Caco-2 (cell line): Measurements from ENCODE around the gene JPH3. TPM values are rescaled to one million over a fixed set of nuclear protein-coding genes. Genes with fewer than 3 reads are reported as not detected.

Source experiments
- BruUV-seq: library from RNA; stranded (reverse); fragments of 400-500 nt; replicated peaks from 2 replicates; lab custom pipeline; 2021; lab: Mats Ljungman, UMichigan
- CTCF ChIA-PET: fragments of 300-600 bp; sonication (Branson Sonifier 250); formaldehyde crosslinking; loops from one replicate; lab custom pipeline; 2022; ENCODE audit warnings: antibody characterized with exemption; lab: Charles Lee
- POLR2A ChIA-PET: fragments of 300-600 bp; sonication (Branson Sonifier 250); formaldehyde crosslinking; loops from one replicate; lab custom pipeline; 2022; ENCODE audit warnings: antibody characterized with exemption; lab: Charles Lee
- DNase-seq, 2 experiments: peaks; one replicate each; pipeline versions ENCODE4 v3.0.0 to v3.0.0-alpha.2; 2020 to 2022
- H3K27me3 ChIP-seq: replicated peaks from 2 replicates; pipeline ENCODE4 v1.6.0; 2011; ENCODE audit warnings: low read length; ENCODE audit not compliant: control insufficient read depth, insufficient read depth
- H3K36me3 ChIP-seq: 2 replicates; pipeline ENCODE4 v1.5.1; 2011; ENCODE audit warnings: low read length; ENCODE audit not compliant: control insufficient read depth, insufficient read depth
- H3K4me1 ChIP-seq: fragments of 250-450 bp; sonication (Bioruptor Pico); 2 replicates; pipeline ENCODE4 v1.5.1; 2020; ENCODE audit warnings: mild to moderate bottlenecking
- H3K4me3 ChIP-seq: 2 replicates; pipeline ENCODE4 v1.5.1; 2011; ENCODE audit warnings: low read depth, mild to moderate bottlenecking, control low read depth, low read length
- H3K9me3 ChIP-seq: fragments of 250-450 bp; sonication (Bioruptor Pico); 2 replicates; pipeline ENCODE4 v1.5.1; 2020; ENCODE audit warnings: mild to moderate bottlenecking, moderate library complexity
- H3K27ac Mint-ChIP-seq: one replicate; pipeline ENCODE4 v1.8.0; 2022; ENCODE audit warnings: mixed read lengths; ENCODE audit not compliant: unreplicated experiment
- H3K27me3 Mint-ChIP-seq: one replicate; pipeline ENCODE4 v1.8.0; 2022; ENCODE audit warnings: mixed read lengths; ENCODE audit not compliant: insufficient read depth, unreplicated experiment
- H3K36me3 Mint-ChIP-seq: one replicate; pipeline ENCODE4 v1.8.0; 2022; ENCODE audit warnings: mild to moderate bottlenecking, mixed read lengths; ENCODE audit not compliant: insufficient read depth, unreplicated experiment
- H3K4me1 Mint-ChIP-seq: one replicate; pipeline ENCODE4 v1.8.0; 2022; ENCODE audit warnings: low read depth, mixed read lengths; ENCODE audit not compliant: unreplicated experiment
- H3K4me3 Mint-ChIP-seq: one replicate; pipeline ENCODE4 v1.8.0; 2022; ENCODE audit warnings: mild to moderate bottlenecking, moderate library complexity, mixed read lengths; ENCODE audit not compliant: unreplicated experiment
- H3K9me3 Mint-ChIP-seq: one replicate; pipeline ENCODE4 v1.8.0; 2022; ENCODE audit warnings: mixed read lengths; ENCODE audit not compliant: unreplicated experiment
- CTCF ChIP-seq, 2 experiments: fragments of 200-600 bp in 1 of 2; IDR thresholded peaks; 1 replicate in 1 of 2; 2 replicates in 1 of 2; pipeline versions ENCODE4 v1.5.1 to v1.8.0; 2011 to 2022; ENCODE audit warnings: antibody characterized with exemption in 1 of 2, control low read depth in 1 of 2, inconsistent platforms in 1 of 2, low read depth in 1 of 2, low read length in 1 of 2, mild to moderate bottlenecking in 1 of 2, moderate library complexity in 1 of 2; ENCODE audit not compliant: insufficient read depth in 1 of 2, severe bottlenecking in 1 of 2, unreplicated experiment in 1 of 2
- intact Hi-C: fragments of 100-400 bp; cut with micrococcal nuclease; formaldehyde crosslinking; loops from one replicate; pipeline ENCODE4 v1.10.0; 2022; ENCODE audit not compliant: unreplicated experiment
- total RNA-seq: library from RNA; stranded (reverse); gene quantifications from 2 replicates; pipeline ENCODE4 v1.2.3, GENCODE V29; 2022

Gene JPH3
- total RNA-seq, 1 experiment from 2014 or later = 4.8 TPM

GRCh38 chr16:87731607-87732006 lies 129.3 kb downstream of the JPH3 start:
- no peak overlapping the region for H3K4me3 ChIP-seq
- H3K4me3 Mint-ChIP-seq = no peak overlapping the region
- peaks cover 4% of the 10 kb centered on the region for H3K36me3 ChIP-seq
- H3K27ac Mint-ChIP-seq = no peak overlapping the region
- DNase-seq = no peak
- no peaks in the 10 kb centered on the region for H3K4me1 Mint-ChIP-seq
- no peaks in the 10 kb centered on the region for H3K27me3 ChIP-seq
- CTCF ChIA-PET = interaction anchor here (0.6 kb wide), 1 partner anchor 22 kb away, joined by 4 read pairs; no protein-coding TSS in a partner anchor
- H3K4me1 ChIP-seq = no peaks in the 10 kb centered on the region
- intact Hi-C loops = no loop called here
- H3K36me3 Mint-ChIP-seq = peaks cover 61% of the 10 kb centered on the region
- no peak for TF ChIP-seq CTCF (IDR thresholded peaks at IDR 0.05; ENCODE audit: insufficient read depth in 1 of 2, low read depth in 1 of 2, low read length in 1 of 2, severe bottlenecking in 1 of 2, unreplicated experiment in 1 of 2)
- H3K9me3 ChIP-seq = no peaks in the 10 kb centered on the region
- no TSS peak for BruUV-seq
- H3K9me3 Mint-ChIP-seq = no peaks in the 10 kb centered on the region
- POLR2A ChIA-PET = no interaction called here
- H3K27me3 Mint-ChIP-seq = no peaks in the 10 kb centered on the region

DNA sequence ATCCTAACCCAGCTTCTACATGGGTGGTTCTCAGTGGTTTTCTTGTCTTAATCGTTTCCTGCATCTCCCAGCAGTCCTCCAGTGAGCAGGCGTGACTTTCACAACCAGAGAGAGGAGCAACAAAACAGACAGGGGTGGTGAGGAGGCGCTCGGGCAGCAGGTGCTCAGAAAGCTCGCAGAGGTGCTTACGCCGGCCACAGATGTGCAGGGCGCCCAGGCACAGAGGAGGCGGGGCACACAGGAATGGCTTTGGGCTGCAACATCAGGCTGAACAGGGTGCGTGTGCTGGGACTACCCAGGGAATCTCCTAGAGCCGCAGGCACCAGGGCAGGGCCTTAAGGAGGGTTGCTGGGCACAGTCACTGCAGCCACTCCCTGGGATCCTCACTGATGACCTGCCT lies 130.9 kb downstream of the JPH3 start:
- CTCF ChIA-PET = interaction anchor here (0.6 kb wide), 1 partner anchor 293 kb away, joined by 3 read pairs; no protein-coding TSS in a partner anchor
- H3K27me3 Mint-ChIP-seq = no peaks in the 10 kb centered on the region
- Histone ChIP-seq H3K4me3 (no peak overlapping the region), H3K4me1 (no peaks in the 10 kb centered on the region), H3K9me3 (no peaks in the 10 kb centered on the region), H3K36me3 (no peaks in the 10 kb centered on the region; the same call in 1 of the 2 replicates), H3K27me3 (no peaks in the 10 kb centered on the region)
- H3K4me3 Mint-ChIP-seq = no peak overlapping the region
- POLR2A ChIA-PET = no interaction called here
- DNase-seq = no peak
- BruUV-seq = no TSS peak
- peaks cover 45% of the 10 kb centered on the region for H3K36me3 Mint-ChIP-seq
- TF ChIP-seq CTCF (IDR thresholded peaks at IDR 0.05; ENCODE audit: insufficient read depth in 1 of 2, low read depth in 1 of 2, low read length in 1 of 2, severe bottlenecking in 1 of 2, unreplicated experiment in 1 of 2) = no peak
- no peak overlapping the region for H3K27ac Mint-ChIP-seq
- no peaks in the 10 kb centered on the region for H3K4me1 Mint-ChIP-seq
- intact Hi-C loops = no loop called here
- no peaks in the 10 kb centered on the region for H3K9me3 Mint-ChIP-seq

DNA sequence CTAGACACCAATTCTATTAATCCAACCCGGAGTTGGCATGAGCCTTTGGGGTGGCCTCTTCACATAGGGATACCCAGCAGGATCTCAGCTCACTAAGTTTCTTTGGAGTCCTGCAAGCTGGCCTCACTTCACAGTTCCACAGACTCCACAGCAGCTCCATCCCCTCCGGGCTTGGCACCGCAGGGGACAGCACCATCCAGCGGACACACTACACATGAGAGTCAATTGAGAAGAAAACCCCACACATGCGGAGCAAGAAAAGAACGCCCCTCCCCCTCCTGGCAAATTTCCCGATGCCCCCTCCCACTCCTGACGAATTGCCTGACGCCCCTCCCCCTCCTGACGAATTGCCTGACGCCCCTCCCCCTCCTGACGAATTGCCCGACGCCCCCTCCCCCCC lies 132.3 kb downstream of the JPH3 start:
- POLR2A ChIA-PET = no interaction called here
- Mint-ChIP-seq H3K36me3 (peaks cover 44% of the 10 kb centered on the region), H3K4me1 (no peaks in the 10 kb centered on the region), H3K27ac (no peak overlapping the region), H3K9me3 (no peaks in the 10 kb centered on the region), H3K4me3 (no peak overlapping the region), H3K27me3 (no peaks in the 10 kb centered on the region)
- Histone ChIP-seq H3K4me1 (no peaks in the 10 kb centered on the region), H3K4me3 (no peak overlapping the region), H3K36me3 (no peaks in the 10 kb centered on the region; the same call in 1 of the 2 replicates), H3K9me3 (no peaks in the 10 kb centered on the region), H3K27me3 (no peaks in the 10 kb centered on the region)
- no TSS peak for BruUV-seq
- no peak for TF ChIP-seq CTCF (IDR thresholded peaks at IDR 0.05; ENCODE audit: insufficient read depth in 1 of 2, low read depth in 1 of 2, low read length in 1 of 2, severe bottlenecking in 1 of 2, unreplicated experiment in 1 of 2)
- CTCF ChIA-PET = interaction anchor here (0.7 kb wide), 1 partner anchor 836 kb away, joined by 4 read pairs; the partner anchor contains the start of gene ZC3H18
- intact Hi-C loops = no loop called here
- no peak for DNase-seq
